Epithelial cell of esophagus (primary cell): ENCODE measurements around the gene OTUD1.

Source experiments
- DNase-seq: peaks from one replicate; pipeline ENCODE4 v3.0.0; 2010; ENCODE audit warnings: low read depth
- H3K4me3 ChIP-seq: 2 replicates; pipeline ENCODE4 v1.5.1; 2011; ENCODE audit warnings: mild to moderate bottlenecking, low read length, control low read depth
- TF ChIP-seq, protein P1 (sequence below): IDR thresholded peaks from 2 replicates; pipeline ENCODE4 v1.5.1; 2011; ENCODE audit warnings: low read depth, mild to moderate bottlenecking, low read length, control low read depth, inconsistent platforms; ENCODE audit not compliant: insufficient read depth; ENCODE audit errors: missing control alignments

OTUD1 gene

DNA sequence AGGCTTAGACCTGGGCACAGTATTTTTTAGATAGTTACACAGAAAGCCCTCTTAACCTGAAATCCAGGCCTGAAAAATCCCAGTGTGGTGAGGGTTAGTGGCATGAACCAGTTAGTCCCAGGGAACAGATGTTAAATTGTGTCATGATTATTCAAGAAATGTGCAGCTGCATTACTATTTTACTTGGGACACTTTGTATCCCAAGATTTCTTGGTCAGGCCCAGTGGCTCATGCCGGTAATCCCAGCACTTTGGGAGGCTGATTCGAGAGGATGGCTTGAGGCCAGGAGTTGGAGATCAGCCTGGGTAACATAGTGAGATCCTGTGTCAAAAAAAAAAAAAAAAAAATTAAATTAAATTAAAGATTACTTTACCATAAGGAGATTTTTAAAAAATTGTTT lies 36.0 kb upstream of the OTUD1 start:
- no peak for DNase-seq
- TF ChIP-seq, protein P1, sequence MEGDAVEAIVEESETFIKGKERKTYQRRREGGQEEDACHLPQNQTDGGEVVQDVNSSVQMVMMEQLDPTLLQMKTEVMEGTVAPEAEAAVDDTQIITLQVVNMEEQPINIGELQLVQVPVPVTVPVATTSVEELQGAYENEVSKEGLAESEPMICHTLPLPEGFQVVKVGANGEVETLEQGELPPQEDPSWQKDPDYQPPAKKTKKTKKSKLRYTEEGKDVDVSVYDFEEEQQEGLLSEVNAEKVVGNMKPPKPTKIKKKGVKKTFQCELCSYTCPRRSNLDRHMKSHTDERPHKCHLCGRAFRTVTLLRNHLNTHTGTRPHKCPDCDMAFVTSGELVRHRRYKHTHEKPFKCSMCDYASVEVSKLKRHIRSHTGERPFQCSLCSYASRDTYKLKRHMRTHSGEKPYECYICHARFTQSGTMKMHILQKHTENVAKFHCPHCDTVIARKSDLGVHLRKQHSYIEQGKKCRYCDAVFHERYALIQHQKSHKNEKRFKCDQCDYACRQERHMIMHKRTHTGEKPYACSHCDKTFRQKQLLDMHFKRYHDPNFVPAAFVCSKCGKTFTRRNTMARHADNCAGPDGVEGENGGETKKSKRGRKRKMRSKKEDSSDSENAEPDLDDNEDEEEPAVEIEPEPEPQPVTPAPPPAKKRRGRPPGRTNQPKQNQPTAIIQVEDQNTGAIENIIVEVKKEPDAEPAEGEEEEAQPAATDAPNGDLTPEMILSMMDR = no peak

DNA sequence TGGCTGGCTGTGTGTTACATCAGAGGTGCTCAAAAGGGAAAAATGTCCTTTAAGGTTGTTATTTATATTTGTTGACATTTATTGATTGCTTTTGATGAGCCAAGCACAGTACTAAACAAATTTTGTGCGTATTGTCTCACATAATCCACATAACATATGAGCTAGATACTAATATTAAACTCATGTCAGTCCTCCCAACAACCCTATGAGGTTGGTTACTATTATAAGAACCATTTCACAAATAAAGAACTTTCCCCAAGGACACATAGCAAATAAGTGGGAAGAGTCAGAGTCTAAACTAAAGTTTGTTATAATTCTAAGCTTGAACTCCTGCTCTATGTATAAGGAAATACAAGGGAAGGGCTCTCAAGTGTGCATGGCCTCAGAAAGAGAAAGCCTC lies 35.6 kb upstream of the OTUD1 start:
- DNase-seq = no peak
- TF ChIP-seq, protein P1 = no peak
- no peak overlapping the region for H3K4me3 ChIP-seq

More for the DNA sequence above, 36.0 kb upstream of the OTUD1 start:
- H3K4me3 ChIP-seq = no peak overlapping the region

DNA sequence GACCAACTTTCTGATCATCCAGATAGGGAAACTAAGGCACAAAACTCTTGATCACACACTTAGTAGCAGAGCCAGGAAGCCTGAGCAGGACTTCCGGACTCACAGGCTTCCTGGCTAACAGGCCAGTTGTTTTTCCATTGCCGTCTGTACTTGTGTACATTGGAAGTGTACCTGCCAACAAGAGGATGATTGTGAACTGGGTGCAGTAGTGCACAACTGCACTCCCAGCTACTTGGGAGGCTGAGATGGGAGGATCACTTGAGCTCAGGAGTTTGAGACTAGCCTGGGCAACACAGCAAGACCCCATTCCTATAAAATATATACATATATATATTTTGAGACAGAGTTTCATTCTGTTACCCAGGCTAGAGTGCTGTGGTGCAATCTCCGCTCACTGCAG lies 35.2 kb upstream of the OTUD1 start:
- no peak for DNase-seq

DNA sequence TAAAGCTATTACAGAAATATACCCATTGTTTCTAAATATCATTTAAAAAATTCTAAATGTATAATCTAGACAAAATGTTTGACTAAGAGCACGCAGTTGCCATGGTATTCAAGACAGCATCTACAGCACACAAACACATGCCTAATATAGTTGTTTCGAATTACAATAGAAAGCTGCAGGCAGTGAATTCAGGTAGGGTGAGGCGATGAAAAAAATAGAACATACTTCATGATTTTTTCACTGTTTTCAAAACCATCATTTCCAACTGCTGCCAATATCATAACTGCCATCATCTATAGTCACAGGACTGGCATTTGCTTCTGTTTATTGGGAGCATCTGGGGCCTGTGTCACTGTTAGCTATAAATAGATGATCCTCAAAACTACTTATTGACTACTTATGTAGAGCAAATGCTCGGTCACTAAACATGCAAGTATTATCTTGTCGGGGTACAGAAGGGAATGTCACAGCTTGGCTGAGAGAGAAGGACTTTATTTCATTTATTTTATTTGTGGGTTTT lies 34.4 kb upstream of the OTUD1 start:
- TF ChIP-seq, protein P1 = no peak
- H3K4me3 ChIP-seq = no peak overlapping the region
- no peak for DNase-seq

More for the DNA sequence above, 35.2 kb upstream of the OTUD1 start:
- TF ChIP-seq, protein P1 = no peak
- H3K4me3 ChIP-seq = no peak overlapping the region

DNA sequence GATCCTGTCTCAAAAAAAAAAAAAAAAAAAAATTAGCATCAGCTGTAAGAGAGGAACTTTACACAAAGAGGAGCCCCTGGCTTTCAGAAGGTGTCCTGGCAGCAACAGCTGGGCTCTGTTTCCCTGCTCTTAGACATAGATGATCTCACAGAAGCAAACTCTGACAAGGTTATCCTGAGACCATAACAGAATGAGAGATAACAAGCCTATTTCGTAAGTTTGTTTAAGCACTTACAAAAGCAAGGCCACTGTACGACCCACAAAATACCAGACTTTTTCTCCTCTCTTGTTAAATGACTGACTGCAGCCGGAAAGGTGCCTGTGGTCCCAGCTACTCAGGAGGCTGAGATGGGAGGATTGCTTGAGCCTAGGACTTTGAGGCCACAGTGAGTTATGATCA lies 33.3 kb upstream of the OTUD1 start:
- DNase-seq = no peak
- TF ChIP-seq, protein P1 = no peak

DNA sequence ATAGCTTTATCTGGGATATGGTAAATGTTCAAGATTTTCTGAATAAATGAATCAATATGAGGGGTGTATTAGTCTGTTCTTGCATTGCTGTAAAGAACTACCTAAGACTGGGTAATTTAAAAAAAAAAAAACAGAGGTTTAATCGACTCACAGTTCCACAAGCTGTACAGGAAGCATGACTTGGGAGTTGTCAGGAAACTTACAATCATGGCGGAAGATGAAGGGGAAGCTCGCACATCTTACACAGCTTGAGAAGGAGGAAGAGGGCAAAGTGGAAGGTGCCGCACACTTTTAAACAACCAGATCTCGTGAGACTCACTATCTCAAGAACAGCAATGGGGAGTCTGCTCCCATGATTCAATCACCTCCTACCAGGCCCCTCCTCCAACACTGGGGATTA lies 32.5 kb upstream of the OTUD1 start:
- no peak for DNase-seq
- TF ChIP-seq, protein P1 = no peak

More for the DNA sequence above, 33.3 kb upstream of the OTUD1 start:
- no peak overlapping the region for H3K4me3 ChIP-seq

DNA sequence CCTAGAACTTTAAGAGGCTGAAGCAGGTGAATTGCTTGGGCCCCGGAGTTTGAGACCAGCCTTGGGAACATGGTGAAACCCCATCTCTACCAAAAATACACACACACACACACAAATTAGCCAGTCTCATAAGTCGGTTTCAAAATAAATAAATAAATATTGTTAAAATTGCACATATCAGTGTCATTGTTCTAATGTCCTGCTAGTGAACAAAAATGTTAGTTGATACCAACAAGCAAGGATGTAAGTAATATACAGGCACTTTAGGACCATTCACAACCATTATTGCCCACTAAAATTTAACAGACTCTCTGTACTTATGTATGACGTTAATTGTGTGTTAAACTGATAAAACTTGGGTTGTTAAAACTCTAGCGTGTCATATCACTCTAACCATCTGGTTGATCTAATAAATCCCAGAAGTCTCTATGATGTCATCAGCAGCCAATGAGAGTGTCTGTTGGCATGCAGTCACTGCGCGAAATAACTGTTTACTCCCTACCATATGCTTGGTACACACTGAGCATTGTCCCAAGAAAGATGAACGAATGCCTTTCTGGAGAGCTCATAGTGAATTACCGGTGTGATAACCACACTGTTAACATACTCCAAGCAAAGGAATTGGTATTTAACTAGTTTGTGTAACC lies 30.4 kb upstream of the OTUD1 start:
- H3K4me3 ChIP-seq = no peak overlapping the region
- TF ChIP-seq, protein P1 = no peak
- DNase-seq = no peak

More for the DNA sequence above, 32.5 kb upstream of the OTUD1 start:
- no peak overlapping the region for H3K4me3 ChIP-seq
